C4-2B (cell line): ENCODE results near the gene GYS1.

Experiments used
- CTCF ChIP-seq: fragments of 450-650 bp; conservative IDR thresholded peaks from 2 replicates; pipeline ENCODE4 v1.5.1; 2017; ENCODE audit warnings: mild to moderate bottlenecking
- ZFX ChIP-seq: fragments of 450-650 bp; IDR thresholded peaks from 2 replicates; pipeline ENCODE4 v1.6.1; 2017

- TF ChIP-seq CTCF, result no peak
- TF ChIP-seq ZFX, result no peak
Measured at GRCh38 chr19:48946463-48947257, 46.4 kb downstream of the GYS1 start.
